BJ (cell line): ENCODE results near the gene ARHGEF28. TPM values are rescaled to one million over a fixed set of nuclear protein-coding genes. Genes with fewer than 3 reads are reported as not detected.

Source experiments
- CTCF ChIA-PET: fragments of 350-600 bp; formaldehyde crosslinking; extraction: SDS; loops from one replicate; lab custom pipeline; 2021; ENCODE audit warnings: antibody characterized with exemption, inconsistent platforms; lab: Yijun Ruan, JAX
- POLR2A ChIA-PET: fragments of 300-600 bp; sonication (Branson Sonifier 250); formaldehyde crosslinking; extraction: SDS; loops from one replicate; lab custom pipeline; 2021; ENCODE audit warnings: antibody characterized with exemption; lab: Charles Lee
- DNase-seq: peaks from one replicate; pipeline ENCODE4 v3.0.0-alpha.2; 2011; ENCODE audit warnings: low read depth
- H3K27me3 ChIP-seq: 2 replicates; pipeline ENCODE4 v1.6.0; 2011; ENCODE audit warnings: low read length; ENCODE audit not compliant: control insufficient read depth, insufficient read depth
- H3K36me3 ChIP-seq: 2 replicates; pipeline ENCODE4 v1.5.1; 2011; ENCODE audit warnings: low read length; ENCODE audit not compliant: control insufficient read depth, insufficient read depth
- H3K4me3 ChIP-seq: 2 replicates; pipeline ENCODE4 v1.5.1; 2011; ENCODE audit warnings: low read depth, mild to moderate bottlenecking, control low read depth, low read length
- CTCF ChIP-seq: IDR thresholded peaks from 2 replicates; pipeline ENCODE4 v1.5.1; 2011; ENCODE audit warnings: low read depth, mild to moderate bottlenecking, control low read depth, inconsistent platforms, low read length, moderate library complexity; ENCODE audit not compliant: insufficient read depth
- polyA plus RNA-seq: library from polyadenylated mRNA; depleted of rRNA; stranded (reverse); fragments of >200 nt; gene quantifications from 2 replicates; pipeline ENCODE4 v1.2.3, GENCODE V29; 2011

The ARHGEF28 gene
- polyA plus RNA-seq, 1 experiment = 2.8 TPM

- ChIA-PET CTCF (no interaction called here), POLR2A (no interaction called here)
- no peak for DNase-seq
- TF ChIP-seq CTCF = peak; percentile 21; the same call in 1 of the 2 replicates
- Histone ChIP-seq H3K36me3 (no peaks in the 10 kb centered on the region), H3K4me3 (no peak overlapping the region), H3K27me3 (no peaks in the 10 kb centered on the region)
Observed at GRCh38 chr5:73729329-73729728, 103.3 kb downstream of the ARHGEF28 start.

- Histone ChIP-seq H3K36me3 (no peaks in the 10 kb centered on the region), H3K4me3 (no peak overlapping the region), H3K27me3 (no peaks in the 10 kb centered on the region)
- ChIA-PET CTCF (no interaction called here), POLR2A (no interaction called here)
- no peak for DNase-seq
- no peak for TF ChIP-seq CTCF
Observed at GRCh38 chr5:73732045-73732444, 106.0 kb downstream of the ARHGEF28 start.

GRCh38 chr5:73733219-73733618 lies 107.2 kb downstream of the ARHGEF28 start:
- Histone ChIP-seq H3K36me3 (no peaks in the 10 kb centered on the region), H3K27me3 (no peaks in the 10 kb centered on the region), H3K4me3 (no peak overlapping the region)
- CTCF ChIA-PET = no interaction called here
- TF ChIP-seq CTCF = no peak
- POLR2A ChIA-PET = no interaction called here
- no peak for DNase-seq

- no peaks in the 10 kb centered on the region for H3K36me3 ChIP-seq
- POLR2A ChIA-PET = no interaction called here
- no peak for TF ChIP-seq CTCF
- no peak overlapping the region for H3K4me3 ChIP-seq
- no peaks in the 10 kb centered on the region for H3K27me3 ChIP-seq
- CTCF ChIA-PET = interaction anchor here (1.0 kb wide), 1 partner anchor 28 kb away, joined by 4 read pairs; no protein-coding TSS in a partner anchor
- no peak for DNase-seq
Observed at GRCh38 chr5:73735032-73735734, 109.2 kb downstream of the ARHGEF28 start.

GRCh38 chr5:73739650-73740049 lies 113.7 kb downstream of the ARHGEF28 start:
- ChIA-PET CTCF (interaction anchor here (1.4 kb wide), 1 partner anchor 45 kb away, joined by 3 read pairs; no protein-coding TSS in a partner anchor), POLR2A (no interaction called here)
- TF ChIP-seq CTCF = no peak
- no peaks in the 10 kb centered on the region for H3K36me3 ChIP-seq
- no peak for DNase-seq
- H3K27me3 ChIP-seq = no peaks in the 10 kb centered on the region
- H3K4me3 ChIP-seq = no peak overlapping the region
